Measurements from ENCODE around the gene EYA2.

Gene EYA2

DNA sequence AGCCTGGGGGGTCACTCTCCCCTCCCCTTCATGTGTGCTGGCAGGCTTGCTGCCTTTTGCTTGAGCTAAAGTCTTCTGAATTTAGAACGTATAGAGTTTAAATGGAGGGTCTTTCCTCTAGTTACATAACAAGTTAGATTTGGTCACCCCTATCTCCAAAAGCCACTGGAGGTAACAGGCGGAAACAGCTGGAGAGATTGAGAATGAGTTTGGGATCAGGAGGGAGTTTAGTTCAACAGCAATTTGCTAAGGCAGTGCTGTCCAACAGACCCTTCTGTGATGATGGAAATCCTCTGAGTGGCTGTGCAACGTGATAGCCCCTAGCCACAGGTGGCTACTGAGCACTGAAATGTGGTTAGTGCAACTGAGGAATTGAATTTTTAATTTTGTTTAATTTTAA lies 132.8 kb downstream of the EYA2 start:
- TF ChIP-seq, protein P1, sequence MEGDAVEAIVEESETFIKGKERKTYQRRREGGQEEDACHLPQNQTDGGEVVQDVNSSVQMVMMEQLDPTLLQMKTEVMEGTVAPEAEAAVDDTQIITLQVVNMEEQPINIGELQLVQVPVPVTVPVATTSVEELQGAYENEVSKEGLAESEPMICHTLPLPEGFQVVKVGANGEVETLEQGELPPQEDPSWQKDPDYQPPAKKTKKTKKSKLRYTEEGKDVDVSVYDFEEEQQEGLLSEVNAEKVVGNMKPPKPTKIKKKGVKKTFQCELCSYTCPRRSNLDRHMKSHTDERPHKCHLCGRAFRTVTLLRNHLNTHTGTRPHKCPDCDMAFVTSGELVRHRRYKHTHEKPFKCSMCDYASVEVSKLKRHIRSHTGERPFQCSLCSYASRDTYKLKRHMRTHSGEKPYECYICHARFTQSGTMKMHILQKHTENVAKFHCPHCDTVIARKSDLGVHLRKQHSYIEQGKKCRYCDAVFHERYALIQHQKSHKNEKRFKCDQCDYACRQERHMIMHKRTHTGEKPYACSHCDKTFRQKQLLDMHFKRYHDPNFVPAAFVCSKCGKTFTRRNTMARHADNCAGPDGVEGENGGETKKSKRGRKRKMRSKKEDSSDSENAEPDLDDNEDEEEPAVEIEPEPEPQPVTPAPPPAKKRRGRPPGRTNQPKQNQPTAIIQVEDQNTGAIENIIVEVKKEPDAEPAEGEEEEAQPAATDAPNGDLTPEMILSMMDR (IDR thresholded peaks at IDR 0.05; ENCODE audit: low read depth, low read length) = no peak
- no peak for DNase-seq (ENCODE audit: low read depth, low spot score)
- no peak overlapping the region for H3K4me3 ChIP-seq (ENCODE audit: low read depth, low read length)
- in situ Hi-C loops (cut with HindIII; ENCODE audit: low sequenced_read_pairs) = no loop called here

DNA sequence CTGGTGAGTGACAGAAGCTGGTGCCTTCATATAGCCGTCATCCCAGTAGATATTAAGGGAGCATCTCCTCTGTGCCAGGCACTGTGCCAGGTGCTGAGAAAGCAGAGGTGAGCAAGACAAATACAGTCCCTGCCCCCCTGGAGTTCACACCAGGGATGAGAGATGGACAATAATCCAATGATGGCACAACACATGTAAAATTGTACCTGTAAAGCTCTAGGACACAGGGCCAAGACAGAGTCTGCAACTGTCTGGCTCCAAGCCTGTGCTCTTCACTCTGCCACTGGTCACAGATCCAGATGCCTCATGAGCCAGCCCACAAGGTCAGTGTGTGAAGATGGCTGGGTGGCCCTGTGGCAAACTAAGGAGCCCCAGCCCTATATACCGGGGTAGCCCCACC lies 133.8 kb downstream of the EYA2 start:
- H3K4me3 ChIP-seq (ENCODE audit: low read depth, low read length) = no peak overlapping the region
- in situ Hi-C loops (cut with HindIII; ENCODE audit: low sequenced_read_pairs) = no loop called here
- TF ChIP-seq, protein P1 (IDR thresholded peaks at IDR 0.05; ENCODE audit: low read depth, low read length) = no peak
- no peak for DNase-seq (ENCODE audit: low read depth, low spot score)

DNA sequence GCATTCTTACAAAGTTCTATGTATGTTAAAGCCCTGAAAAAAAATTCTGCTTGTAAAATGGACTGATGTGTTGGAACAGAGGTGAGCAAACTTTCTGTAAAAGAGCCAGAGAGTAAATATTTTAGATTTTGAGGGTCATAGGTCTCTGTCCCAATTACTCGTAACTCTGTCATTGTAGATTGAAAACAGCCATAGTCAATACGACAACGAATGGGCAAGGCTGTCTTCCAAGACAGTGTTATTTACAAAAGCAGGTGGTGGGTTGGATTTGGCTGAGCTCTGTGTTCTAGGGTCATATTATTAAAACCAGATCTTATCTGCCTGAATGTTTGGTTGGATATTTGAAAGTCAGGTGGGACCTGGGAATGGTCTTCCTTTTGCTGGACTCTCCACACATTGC lies 135.2 kb downstream of the EYA2 start:
- TF ChIP-seq, protein P1 (IDR thresholded peaks at IDR 0.05; ENCODE audit: low read depth, low read length) = no peak
- DNase-seq (ENCODE audit: low read depth, low spot score) = no peak
- in situ Hi-C loops (cut with HindIII; ENCODE audit: low sequenced_read_pairs) = no loop called here
- H3K4me3 ChIP-seq (ENCODE audit: low read depth, low read length) = no peak overlapping the region

DNA sequence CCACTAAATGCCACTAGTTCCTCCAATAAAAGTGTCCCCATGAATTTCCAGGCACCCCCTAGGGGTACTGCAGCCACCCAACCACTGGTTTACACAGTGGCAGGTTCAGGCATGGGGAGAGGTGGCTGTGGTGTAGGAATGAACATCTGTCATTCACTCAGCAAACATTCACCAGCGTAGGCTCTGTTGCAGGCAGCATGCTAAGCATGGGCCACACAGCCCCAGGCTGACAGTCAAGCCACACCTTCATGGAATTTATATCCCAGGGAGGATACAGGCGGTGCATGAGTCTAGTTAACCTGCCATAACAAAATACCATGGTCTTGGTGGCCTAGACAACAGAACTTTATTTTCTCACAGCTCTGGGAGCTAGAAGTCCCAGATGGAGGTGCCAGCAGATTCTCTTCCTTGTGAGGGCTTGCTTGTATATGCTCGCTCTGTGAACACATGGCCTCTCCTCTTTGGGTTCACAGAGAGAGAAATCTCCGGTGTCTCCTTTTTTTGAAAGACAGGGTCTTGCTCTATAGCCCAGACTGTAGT lies 135.7 kb downstream of the EYA2 start:
- in situ Hi-C loops (cut with HindIII; ENCODE audit: low sequenced_read_pairs) = no loop called here
- no peak overlapping the region for H3K4me3 ChIP-seq (ENCODE audit: low read depth, low read length)
- DNase-seq (ENCODE audit: low read depth, low spot score) = no peak
- TF ChIP-seq, protein P1 (IDR thresholded peaks at IDR 0.05; ENCODE audit: low read depth, low read length) = no peak

DNA sequence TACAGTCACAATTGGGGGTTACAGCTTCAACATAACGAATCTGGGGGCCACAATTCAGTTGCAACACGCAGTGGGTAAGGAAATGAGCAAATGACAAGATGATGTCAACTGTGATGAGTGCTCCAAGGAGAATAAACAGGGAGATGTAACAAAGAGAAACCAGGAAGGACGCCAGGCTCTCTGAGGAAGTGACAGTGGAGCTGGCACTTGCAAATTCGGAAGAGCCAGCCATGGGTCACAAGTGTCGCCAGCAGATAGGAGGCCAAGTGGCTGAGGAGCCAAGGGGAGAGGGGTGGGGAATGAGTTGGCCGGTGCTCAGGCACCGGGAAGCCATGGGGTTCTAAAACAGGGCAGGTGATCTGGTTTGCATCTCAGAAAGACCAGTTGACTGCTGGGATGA lies 136.4 kb downstream of the EYA2 start:
- in situ Hi-C loops (cut with HindIII; ENCODE audit: low sequenced_read_pairs) = no loop called here
- TF ChIP-seq, protein P1 (IDR thresholded peaks at IDR 0.05; ENCODE audit: low read depth, low read length) = no peak
- DNase-seq (ENCODE audit: low read depth, low spot score) = no peak
- no peak overlapping the region for H3K4me3 ChIP-seq (ENCODE audit: low read depth, low read length)

DNA sequence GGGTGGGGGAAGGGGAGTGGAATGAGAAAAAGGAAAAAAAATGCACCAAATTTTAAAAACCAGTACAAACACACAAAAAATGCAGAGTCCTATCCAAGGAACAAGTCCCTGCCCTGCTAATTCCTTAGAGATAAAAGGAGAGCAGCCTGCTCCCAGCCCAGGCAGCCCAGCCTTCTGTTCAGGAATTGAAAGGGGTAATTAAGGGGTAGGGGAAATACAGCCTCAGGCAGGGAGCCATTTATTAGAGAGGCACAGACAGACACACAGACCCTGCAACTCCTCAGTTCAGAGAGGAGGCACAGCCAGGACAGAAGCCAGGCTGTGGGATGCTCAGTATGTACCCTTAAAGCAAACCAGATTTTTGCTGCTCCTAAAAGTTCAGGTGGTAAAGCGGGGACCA lies 137.2 kb downstream of the EYA2 start:
- TF ChIP-seq, protein P1 (IDR thresholded peaks at IDR 0.05; ENCODE audit: low read depth, low read length) = no peak
- no peak for DNase-seq (ENCODE audit: low read depth, low spot score)
- H3K4me3 ChIP-seq (ENCODE audit: low read depth, low read length) = no peak overlapping the region
- in situ Hi-C loops (cut with HindIII; ENCODE audit: low sequenced_read_pairs) = no loop called here
